Epithelial cell of esophagus (primary cell): ENCODE results near the gene PIK3CG.

Experiments
- DNase-seq: peaks from one replicate; pipeline ENCODE4 v3.0.0; 2010; ENCODE audit warnings: low read depth
- H3K4me3 ChIP-seq: 2 replicates; pipeline ENCODE4 v1.5.1; 2011; ENCODE audit warnings: mild to moderate bottlenecking, low read length, control low read depth
- CTCF ChIP-seq: IDR thresholded peaks from 2 replicates; pipeline ENCODE4 v1.5.1; 2011; ENCODE audit warnings: low read depth, mild to moderate bottlenecking, low read length, control low read depth, inconsistent platforms; ENCODE audit not compliant: insufficient read depth; ENCODE audit errors: missing control alignments

Gene PIK3CG

GRCh38 chr7:106887421-106887820 lies 22.3 kb downstream of the PIK3CG start:
- H3K4me3 ChIP-seq, result no peak overlapping the region
- peak; percentile 6 for DNase-seq
- TF ChIP-seq CTCF, result no peak

- no peak overlapping the region for H3K4me3 ChIP-seq
- DNase-seq, result no peak
- no peak for TF ChIP-seq CTCF
Measured at GRCh38 chr7:106888204-106888603, 23.1 kb downstream of the PIK3CG start.

GRCh38 chr7:106890952-106891351 lies 25.9 kb downstream of the PIK3CG start:
- H3K4me3 ChIP-seq, result no peak overlapping the region
- DNase-seq, result no peak
- TF ChIP-seq CTCF, result no peak

- no peak for TF ChIP-seq CTCF
- no peak overlapping the region for H3K4me3 ChIP-seq
- DNase-seq, result peak; percentile 28
Measured at GRCh38 chr7:106891548-106892410, 26.7 kb downstream of the PIK3CG start.

GRCh38 chr7:106893591-106893990 lies 28.5 kb downstream of the PIK3CG start:
- no peak overlapping the region for H3K4me3 ChIP-seq
- DNase-seq, result peak; percentile 88
- no peak for TF ChIP-seq CTCF

- H3K4me3 ChIP-seq, result no peak overlapping the region
- no peak for TF ChIP-seq CTCF
- DNase-seq, result no peak
Measured at GRCh38 chr7:106895246-106895864, 30.3 kb downstream of the PIK3CG start.
